Measurements from ENCODE around the gene LRRC58.
"Not testable (repeated sequence)": the region's sequence is repeated elsewhere in the genome, so short reads cannot be mapped to it uniquely, and the experiment has no call there.

- TF ChIP-seq, protein P1, sequence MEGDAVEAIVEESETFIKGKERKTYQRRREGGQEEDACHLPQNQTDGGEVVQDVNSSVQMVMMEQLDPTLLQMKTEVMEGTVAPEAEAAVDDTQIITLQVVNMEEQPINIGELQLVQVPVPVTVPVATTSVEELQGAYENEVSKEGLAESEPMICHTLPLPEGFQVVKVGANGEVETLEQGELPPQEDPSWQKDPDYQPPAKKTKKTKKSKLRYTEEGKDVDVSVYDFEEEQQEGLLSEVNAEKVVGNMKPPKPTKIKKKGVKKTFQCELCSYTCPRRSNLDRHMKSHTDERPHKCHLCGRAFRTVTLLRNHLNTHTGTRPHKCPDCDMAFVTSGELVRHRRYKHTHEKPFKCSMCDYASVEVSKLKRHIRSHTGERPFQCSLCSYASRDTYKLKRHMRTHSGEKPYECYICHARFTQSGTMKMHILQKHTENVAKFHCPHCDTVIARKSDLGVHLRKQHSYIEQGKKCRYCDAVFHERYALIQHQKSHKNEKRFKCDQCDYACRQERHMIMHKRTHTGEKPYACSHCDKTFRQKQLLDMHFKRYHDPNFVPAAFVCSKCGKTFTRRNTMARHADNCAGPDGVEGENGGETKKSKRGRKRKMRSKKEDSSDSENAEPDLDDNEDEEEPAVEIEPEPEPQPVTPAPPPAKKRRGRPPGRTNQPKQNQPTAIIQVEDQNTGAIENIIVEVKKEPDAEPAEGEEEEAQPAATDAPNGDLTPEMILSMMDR (IDR thresholded peaks at IDR 0.05; ENCODE audit: insufficient read depth, low read length, poor library complexity, severe bottlenecking): not testable (repeated sequence)
- TF ChIP-seq EZH2phosphoT487 (conservative IDR thresholded peaks at IDR 0.05; ENCODE audit: low read length): not testable (repeated sequence)
Measured at GRCh38 chr3:120377948-120378347, 28.8 kb upstream of the LRRC58 start.

Measured in SU-DHL-6 (cell line).